Endothelial cell of umbilical vein (primary cell): ENCODE data around the gene EQTN.

ENCODE experiments used
- CTCF ChIP-seq, 2 donors: IDR thresholded peaks; 1 replicate in 1 of 2; 2 replicates in 1 of 2; pipeline ENCODE4 v1.5.1; 2011; ENCODE audit warnings: low read length in 2 of 2, mild to moderate bottlenecking in 2 of 2, moderate library complexity in 2 of 2, control low read depth in 1 of 2, inconsistent platforms in 1 of 2, low read depth in 1 of 2; ENCODE audit not compliant: insufficient read depth in 1 of 2; ENCODE audit errors: extremely low read depth in 1 of 2
- EZH2 ChIP-seq: IDR thresholded peaks from 2 replicates; pipeline ENCODE4 v1.6.1; 2012; ENCODE audit warnings: borderline replicate concordance, low read depth, mild to moderate bottlenecking, moderate library complexity, low read length, inconsistent platforms; ENCODE audit not compliant: severe bottlenecking
- FOS ChIP-seq: IDR thresholded peaks from 2 replicates; pipeline ENCODE4 v1.6.1; 2011; ENCODE audit warnings: mild to moderate bottlenecking, low read length, moderate library complexity, borderline replicate concordance; ENCODE audit not compliant: insufficient read depth
- GATA2 ChIP-seq: IDR thresholded peaks from 2 replicates; pipeline ENCODE4 v1.7.0; 2011; ENCODE audit warnings: low read depth, mild to moderate bottlenecking, moderate library complexity, mixed read lengths, low read length; ENCODE audit not compliant: insufficient read length, insufficient read depth
- JUN ChIP-seq: IDR thresholded peaks from 2 replicates; pipeline ENCODE4 v1.6.1; 2011; ENCODE audit warnings: borderline replicate concordance, low read depth; ENCODE audit not compliant: insufficient read length, insufficient read depth
- POLR2A ChIP-seq: IDR thresholded peaks from 2 replicates; pipeline ENCODE4 v1.6.1; 2012; ENCODE audit warnings: low read depth, mild to moderate bottlenecking, control low read depth, low read length
- POLR2AphosphoS5 ChIP-seq: IDR thresholded peaks from 2 replicates; pipeline ENCODE4 v1.6.1; 2012; ENCODE audit warnings: low read depth, mild to moderate bottlenecking, control low read depth, low read length, moderate library complexity; ENCODE audit not compliant: insufficient read depth

- TF ChIP-seq FOS (no peak), CTCF (IDR thresholded peaks at IDR 0.05; ENCODE audit: extremely low read depth in 1 of 2, insufficient read depth in 1 of 2, low read depth in 1 of 2, low read length in 2 of 2) (no peak), POLR2A (no peak), GATA2 (no peak), EZH2 (no peak), JUN (no peak), POLR2AphosphoS5 (no peak)
Measured at GRCh38 chr9:27341545-27342294, 44.8 kb upstream of the EQTN start.
